Heart left ventricle (tissue), 13 donors: ENCODE data around the gene DUSP16.

Experiments used
- CTCF ChIP-seq, 12 donors: fragments of 200-600 bp; sonication (generic) in 4 of 12; IDR thresholded peaks; one replicate each; pipeline versions ENCODE4 v1.5.0 to v1.8.0; 2018 to 2022; ENCODE audit warnings: antibody characterized with exemption in 12 of 12, mild to moderate bottlenecking in 5 of 12
- POLR2A ChIP-seq, 2 donors: fragments of 450-650 bp; IDR thresholded peaks; one replicate each; pipeline ENCODE4 v1.6.1; 2017; ENCODE audit warnings: antibody characterized with exemption in 2 of 2, mild to moderate bottlenecking in 2 of 2, moderate library complexity in 2 of 2
- donor health status: ischemic (EF 13 %, LVEDD 7.1; RV severe dilation, severe dysfunction).
- donor health status: DM: no; HTN: yes; CAD: no.
- donor health status: DM: no; HTN: no; CAD: no.
- donor health status: ischemic (EF 25% LVEDD 6.9; RV normal size, moderate dysfunction).
- donor health status: ischemic (EF 25% LVEDD 5.7; RV mildly dilated, moderate dysfunction).
- donor health status: ischemic (EF 35%, LVEDD 5.7; RV mildly dilated, moderate dysfunction).
- donor health status: nonischemic (EF 11% LVEDD 7.7; RV severe dilation, severe dysfunction).
- donor health status: DM: yes; HTN: yes; CAD: no.
- donor health status: PGD.
- donor health status: ischemic (EF 29% LVEDD 5.4; RV normal size, mild dysfunction).
- donor health status: nonischemic (EF 23%, LVEDD 6.1; RV moderate dilation, normal function).

- no peak for TF ChIP-seq POLR2A (IDR thresholded peaks at IDR 0.05)
- TF ChIP-seq CTCF (IDR thresholded peaks at IDR 0.05), result no peak
These were observed 93.3 kb downstream of the DUSP16 start for GRCh38 chr12:12469386-12469785.
